DND-41 (cell line): ENCODE results near the gene SORCS1.
A peak's percentile ranks its signal among the peaks of the same experiment; 100 is the strongest.

Experiments
- ATAC-seq: fragments of 200-7000 bp; cut with Tn5 transposase; 3 replicates; pipeline ENCODE4 v1.9.1; 2021; ENCODE audit warnings: low read depth; ENCODE audit not compliant: insufficient read depth
- DNase-seq: peaks from one replicate; pipeline ENCODE4 v3.0.0-alpha.2; 2020
- H2AFZ ChIP-seq: 2 replicates; pipeline ENCODE4 v1.6.0; 2012; ENCODE audit warnings: low read depth, low read length
- H3K27ac ChIP-seq: 2 replicates; pipeline ENCODE4 v1.5.1; 2012; ENCODE audit warnings: low read length, inconsistent platforms
- H3K27me3 ChIP-seq: fragments of 200-600 bp; sonication (generic); 2 replicates; pipeline ENCODE4 v1.6.0; 2012; ENCODE audit warnings: low read length, mild to moderate bottlenecking, inconsistent platforms; ENCODE audit not compliant: insufficient read depth, poor library complexity
- H3K36me3 ChIP-seq: 2 replicates; pipeline ENCODE4 v1.5.1; 2012; ENCODE audit warnings: low read length, inconsistent platforms; ENCODE audit not compliant: insufficient read depth
- H3K4me1 ChIP-seq: 2 replicates; pipeline ENCODE4 v1.5.1; 2012; ENCODE audit warnings: mild to moderate bottlenecking, low read length; ENCODE audit not compliant: insufficient read depth
- H3K4me2 ChIP-seq: 2 replicates; pipeline ENCODE4 v1.6.0; 2012; ENCODE audit warnings: mild to moderate bottlenecking, moderate library complexity, low read length, inconsistent platforms; ENCODE audit not compliant: insufficient read depth
- H3K4me3 ChIP-seq, 2 experiments: fragments of 200-600 bp in 1 of 2; shearing (Covaris generic) in 1 of 2; 2 replicates each; pipeline ENCODE4 v1.5.1; 2012 to 2016; ENCODE audit warnings: inconsistent platforms in 2 of 2, low read length in 2 of 2, mild to moderate bottlenecking in 2 of 2, low read depth in 1 of 2, moderate library complexity in 1 of 2
- H3K79me2 ChIP-seq: 2 replicates; pipeline ENCODE4 v1.6.0; 2012; ENCODE audit warnings: low read length, inconsistent platforms; ENCODE audit not compliant: insufficient read depth
- H3K9ac ChIP-seq: 2 replicates; pipeline ENCODE4 v1.6.0; 2012; ENCODE audit warnings: low read depth, mild to moderate bottlenecking, inconsistent platforms, low read length, moderate library complexity
- H3K9me3 ChIP-seq: 2 replicates; pipeline ENCODE4 v1.5.1; 2012; ENCODE audit warnings: low read length, moderate library complexity, mild to moderate bottlenecking, inconsistent platforms; ENCODE audit not compliant: insufficient read depth, severe bottlenecking
- H4K20me1 ChIP-seq: 2 replicates; pipeline ENCODE4 v1.6.0; 2012; ENCODE audit warnings: low read length; ENCODE audit not compliant: insufficient read depth
- CTCF ChIP-seq: IDR thresholded peaks from 2 replicates; pipeline ENCODE4 v1.5.1; 2012; ENCODE audit warnings: borderline replicate concordance, low read length, moderate library complexity, mild to moderate bottlenecking; ENCODE audit not compliant: poor library complexity, severe bottlenecking; ENCODE audit errors: extremely low read depth
- EZH2 ChIP-seq: IDR thresholded peaks from 3 replicates; pipeline ENCODE4 v1.6.1; 2012; ENCODE audit warnings: borderline replicate concordance, low read depth, mild to moderate bottlenecking, moderate library complexity, low read length, inconsistent platforms; ENCODE audit not compliant: severe bottlenecking

SORCS1 gene

GRCh38 chr10:106712988-106713387 is 451.5 kb downstream of the SORCS1 start:
- TF ChIP-seq CTCF (no peak), EZH2 (no peak)
- H3K4me2 ChIP-seq, result no peak overlapping the region
- no peak overlapping the region for H3K9ac ChIP-seq
- H3K79me2 ChIP-seq, result no peaks in the 10 kb centered on the region
- H3K36me3 ChIP-seq, result no peaks in the 10 kb centered on the region
- no peaks in the 10 kb centered on the region for H3K9me3 ChIP-seq
- H3K4me3 ChIP-seq, result no peak overlapping the region
- DNase-seq (no peak), ATAC-seq (no peak)
- no peaks in the 10 kb centered on the region for H3K27me3 ChIP-seq
- no peak overlapping the region for H2AFZ ChIP-seq
- no peaks in the 10 kb centered on the region for H3K4me1 ChIP-seq
- H3K27ac ChIP-seq, result no peak overlapping the region
- H4K20me1 ChIP-seq, result no peaks in the 10 kb centered on the region

DNA sequence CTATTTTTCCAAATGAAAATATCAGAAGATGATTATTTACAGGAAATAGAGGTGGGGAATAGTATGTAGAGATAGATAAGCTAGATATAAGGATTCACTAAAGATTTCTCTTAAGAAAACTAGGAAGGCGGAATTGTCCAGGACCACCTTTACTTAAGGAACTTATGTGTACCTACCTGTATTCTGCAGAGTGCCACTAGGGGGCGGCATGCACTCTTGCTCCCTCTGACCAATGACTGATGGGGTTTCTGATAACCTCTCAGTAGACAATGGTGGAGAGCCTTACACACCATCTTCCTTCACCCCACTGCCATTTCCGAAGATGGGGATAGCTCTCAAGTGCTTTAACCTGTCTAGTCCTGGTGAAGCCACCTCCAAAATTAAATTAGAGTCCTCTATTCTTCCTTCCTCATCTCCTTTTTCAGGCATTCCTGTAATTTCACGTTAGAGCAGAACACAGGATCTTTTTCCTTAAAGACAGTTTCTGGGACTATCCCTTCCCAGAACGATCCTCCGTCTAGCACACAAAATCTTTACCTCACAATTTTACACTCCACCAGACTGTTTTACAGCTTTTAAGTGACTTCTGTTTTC is 453.1 kb downstream of the SORCS1 start:
- Histone ChIP-seq H2AFZ (no peak overlapping the region), H3K9me3 (no peaks in the 10 kb centered on the region), H3K36me3 (no peaks in the 10 kb centered on the region), H3K4me3 (no peak overlapping the region), H3K4me2 (no peak overlapping the region), H3K79me2 (no peaks in the 10 kb centered on the region), H3K27ac (no peak overlapping the region), H3K9ac (no peak overlapping the region), H4K20me1 (no peaks in the 10 kb centered on the region), H3K27me3 (no peaks in the 10 kb centered on the region), H3K4me1 (no peaks in the 10 kb centered on the region)
- ATAC-seq, result no peak
- peak; percentile 38 for DNase-seq
- TF ChIP-seq CTCF, result peak; percentile 69
- no peak for TF ChIP-seq EZH2

GRCh38 chr10:106708506-106708905 is 456.0 kb downstream of the SORCS1 start:
- no peak overlapping the region for H3K27ac ChIP-seq

More at GRCh38 chr10:106708506-106708905, 456.0 kb downstream of the SORCS1 start:
- H3K4me2 ChIP-seq, result no peak overlapping the region
- TF ChIP-seq CTCF, result no peak
- no peak for TF ChIP-seq EZH2
- no peak overlapping the region for H3K4me3 ChIP-seq
- H3K36me3 ChIP-seq, result no peaks in the 10 kb centered on the region
- H3K4me1 ChIP-seq, result no peaks in the 10 kb centered on the region
- H3K9ac ChIP-seq, result no peak overlapping the region
- no peaks in the 10 kb centered on the region for H3K9me3 ChIP-seq
- ATAC-seq (no peak), DNase-seq (no peak)
- H4K20me1 ChIP-seq, result no peaks in the 10 kb centered on the region
- no peaks in the 10 kb centered on the region for H3K79me2 ChIP-seq
- H3K27me3 ChIP-seq, result no peaks in the 10 kb centered on the region
- H2AFZ ChIP-seq, result no peak overlapping the region
